T-helper 2 cell treated with Interferon-gamma antibody and Interleukin-4, amounts not matched to agents 100 ng/mL and 5 ng/mL, for 36 hours (primary cell): ENCODE results near the gene ASCC1. TPM values are rescaled to one million over a fixed set of nuclear protein-coding genes. Genes with fewer than 3 reads are reported as not detected.

ENCODE experiments used
- intact Hi-C: fragments of 100-400 bp; cut with micrococcal nuclease; formaldehyde crosslinking; loops from one replicate; pipeline ENCODE4 v1.15.1; 2023
- total RNA-seq: library from RNA; stranded (reverse); gene quantifications from 2 replicates; pipeline ENCODE4 v1.2.3, GENCODE V29; 2022

Gene ASCC1
- total RNA-seq, 1 donor from 2014 or later, result 24.3 TPM

DNA sequence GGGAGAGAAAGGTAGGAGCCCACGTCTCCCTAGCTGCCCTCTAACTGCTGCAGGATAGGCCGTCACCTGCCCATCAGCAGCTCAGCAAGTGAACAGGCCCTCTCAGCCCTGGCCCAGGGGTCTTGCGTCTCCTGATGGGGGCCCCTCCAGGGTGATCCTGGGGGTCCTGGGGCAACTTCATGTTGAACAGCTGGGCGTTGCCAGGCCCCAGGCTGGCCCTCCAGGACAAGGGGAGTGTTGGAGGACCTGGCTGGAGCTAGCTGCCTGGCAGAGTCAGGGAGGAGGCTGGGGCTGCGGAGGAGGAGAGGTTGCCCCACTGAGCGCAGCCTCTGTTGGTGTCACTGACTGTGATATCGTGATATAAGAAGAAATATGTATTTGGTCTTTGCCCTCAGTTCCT lies 162.4 kb downstream of the ASCC1 start:
- intact Hi-C loops, result no loop called here

DNA sequence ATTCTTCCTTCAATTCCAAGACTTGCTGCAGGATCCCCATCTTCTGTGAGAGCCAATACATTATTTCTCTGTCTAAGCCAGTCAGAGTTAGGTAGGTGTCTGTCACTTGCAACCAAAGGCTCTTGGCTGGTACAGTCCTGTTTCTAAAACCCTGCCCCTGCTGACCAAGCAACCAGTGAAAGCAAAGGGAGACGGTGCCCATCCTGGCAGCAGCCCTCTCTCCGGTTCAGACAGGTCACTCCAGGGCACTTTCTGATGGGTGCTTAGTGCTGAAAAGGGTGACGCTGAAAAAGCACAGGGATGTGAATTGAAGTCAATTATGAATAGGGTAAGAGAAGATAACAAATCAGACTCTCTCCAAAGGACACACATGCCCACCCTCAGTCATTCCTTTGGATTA lies 165.2 kb downstream of the ASCC1 start:
- intact Hi-C loops, result no loop called here

DNA sequence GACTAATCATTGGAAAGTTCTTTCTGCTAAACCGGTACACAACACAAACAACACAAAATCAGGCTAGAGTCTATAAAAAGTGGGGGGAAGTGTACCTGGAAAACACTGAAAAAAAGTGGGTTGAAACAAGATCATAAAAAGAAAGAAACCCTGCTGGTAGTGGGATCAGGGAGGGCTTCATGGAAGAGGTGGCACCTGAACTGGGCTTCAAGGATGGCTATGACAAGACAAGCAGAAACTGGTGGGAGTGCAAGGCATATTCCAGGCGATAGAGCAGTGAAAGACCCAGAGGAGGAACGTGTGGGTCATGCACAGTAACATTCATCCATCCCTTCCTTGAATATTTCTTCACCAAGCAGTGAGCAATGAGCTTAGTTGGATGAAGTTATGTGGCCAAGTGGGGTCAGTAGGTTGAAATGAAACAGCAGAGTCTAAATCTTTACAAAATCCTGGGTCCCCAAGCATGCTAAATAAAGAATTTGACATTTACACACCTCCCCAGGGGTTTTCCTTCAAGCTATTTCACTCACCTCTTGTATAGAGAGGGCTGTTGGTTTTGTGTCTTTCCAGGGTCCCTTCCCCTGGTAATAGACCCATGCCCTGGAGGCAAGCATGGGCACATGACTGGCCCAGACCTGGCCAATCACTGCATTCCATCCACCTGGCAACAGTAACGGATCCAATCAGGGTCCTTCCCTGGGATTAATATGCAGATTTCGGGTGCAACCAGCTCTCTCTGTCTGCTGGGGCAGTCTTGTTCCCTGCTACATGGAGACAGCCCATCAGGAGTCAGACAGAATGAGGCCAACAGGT lies 165.9 kb downstream of the ASCC1 start:
- intact Hi-C loops, result loop anchor here (1.0 to 10.0 kb wide), 3 partner anchors 173 to 735 kb away; partner anchors contain the start of gene SLC29A3

DNA sequence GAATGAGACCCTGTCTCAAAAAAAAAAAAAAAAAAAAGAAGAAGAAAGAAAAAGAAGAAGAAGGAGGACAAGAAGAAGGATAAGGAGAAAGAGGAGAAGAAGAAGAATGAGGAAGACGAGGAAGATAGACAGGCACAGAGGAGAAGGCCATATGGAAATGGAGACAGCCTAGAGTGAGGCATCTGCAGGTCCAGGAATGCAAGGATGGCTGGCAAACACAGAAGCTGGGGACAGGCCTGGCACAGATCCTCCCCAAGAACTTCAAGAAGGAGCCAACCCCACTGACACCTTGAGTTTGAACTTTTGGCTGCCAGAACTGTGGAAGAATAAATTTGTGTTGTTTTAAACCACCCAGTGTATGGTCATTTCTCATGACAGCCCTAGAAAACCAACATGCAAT lies 166.6 kb downstream of the ASCC1 start:
- intact Hi-C loops, result loop anchor here (1.0 to 10.0 kb wide), 3 partner anchors 173 to 735 kb away; partner anchors contain the start of gene SLC29A3

DNA sequence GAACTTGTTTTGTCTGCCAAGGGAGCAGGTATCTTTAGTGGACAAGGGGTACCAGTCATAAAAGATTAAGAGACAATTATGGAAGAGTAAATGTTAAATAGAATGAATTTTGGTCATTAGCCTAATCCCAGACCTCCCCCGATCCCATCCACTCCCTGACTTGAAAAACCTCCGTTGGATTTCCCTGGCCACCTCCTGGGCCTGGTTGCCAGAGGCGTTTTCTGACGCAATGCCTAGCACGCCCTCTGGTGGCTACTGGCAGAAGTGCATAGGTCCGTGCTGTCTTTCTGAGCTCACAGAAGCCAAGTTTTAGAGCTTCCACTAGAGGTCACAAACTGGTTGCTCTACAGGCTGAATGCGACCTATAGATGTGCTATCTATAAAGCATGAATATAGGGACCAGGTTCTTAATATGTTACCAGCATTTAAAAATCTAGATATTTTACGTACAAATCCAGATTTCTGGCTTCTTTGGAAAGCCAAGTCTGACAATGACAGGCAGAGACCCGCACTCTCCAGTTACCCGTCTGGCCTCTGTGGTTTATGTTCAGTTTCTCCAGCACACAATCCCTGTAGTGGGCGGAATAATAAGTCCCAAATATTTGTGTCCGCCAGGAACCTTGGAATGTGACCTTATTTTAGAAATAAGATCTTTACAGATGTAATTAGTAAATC lies 167.5 kb downstream of the ASCC1 start:
- intact Hi-C loops, result loop anchor here (1.0 to 10.0 kb wide), 5 partner anchors 152 to 734 kb away; partner anchors contain the start of gene SLC29A3

Other genes with a start within 250 kb of the ASCC1 start
- 213 and 217 TPM in 2 replicates for gene SPOCK2, start 127.7 kb downstream of the ASCC1 start, total RNA-seq
- gene ANAPC16, start 264 bp downstream of the ASCC1 start, total RNA-seq, result 78.7 and 82.1 TPM in 2 replicates
- gene DDIT4, start 57.6 kb upstream of the ASCC1 start, total RNA-seq, result 154 and 155 TPM in 2 replicates
- gene DNAJB12, start 138.6 kb upstream of the ASCC1 start, total RNA-seq, result 34.5 and 37.0 TPM in 2 replicates